ENCODE results near the gene DLX2. TPM values are rescaled to one million over a fixed set of nuclear protein-coding genes. Genes with fewer than 3 reads are reported as not detected.

Gene DLX2
- total RNA-seq, 1 donor from 2014 or later = 17.6 TPM

GRCh38 chr2:172089633-172090032, 13.1 kb downstream of the DLX2 start:
- peaks cover 61% of the 10 kb centered on the region for H3K4me1 Mint-ChIP-seq (ENCODE audit: unreplicated experiment)
- peak overlapping the region; percentile 100 for H3K27ac Mint-ChIP-seq (ENCODE audit: unreplicated experiment)
- peaks cover 19% of the 10 kb centered on the region for H3K36me3 Mint-ChIP-seq (ENCODE audit: unreplicated experiment)
- no peak for TF ChIP-seq CTCF (IDR thresholded peaks at IDR 0.05)
- DNase-seq (ENCODE audit: extremely low spot score, unreplicated experiment) = no peak
- H3K27me3 Mint-ChIP-seq (ENCODE audit: unreplicated experiment) = no peaks in the 10 kb centered on the region
- H3K9me3 Mint-ChIP-seq (ENCODE audit: unreplicated experiment) = no peaks in the 10 kb centered on the region
- peak overlapping the region; percentile 69 for H3K4me3 Mint-ChIP-seq (ENCODE audit: unreplicated experiment)

GRCh38 chr2:172089005-172089504, 13.6 kb downstream of the DLX2 start:
- no peaks in the 10 kb centered on the region for H3K9me3 Mint-ChIP-seq (ENCODE audit: unreplicated experiment)
- H3K4me1 Mint-ChIP-seq (ENCODE audit: unreplicated experiment) = peaks cover 60% of the 10 kb centered on the region
- peaks cover 19% of the 10 kb centered on the region for H3K36me3 Mint-ChIP-seq (ENCODE audit: unreplicated experiment)
- H3K27me3 Mint-ChIP-seq (ENCODE audit: unreplicated experiment) = no peaks in the 10 kb centered on the region
- no peak for TF ChIP-seq CTCF (IDR thresholded peaks at IDR 0.05)
- peak overlapping the region; percentile 100 for H3K27ac Mint-ChIP-seq (ENCODE audit: unreplicated experiment)
- H3K4me3 Mint-ChIP-seq (ENCODE audit: unreplicated experiment) = peak overlapping the region; percentile 99
- DNase-seq (ENCODE audit: extremely low spot score, unreplicated experiment) = no peak

GRCh38 chr2:172088245-172089004, 14.3 kb downstream of the DLX2 start:
- peak overlapping the region; percentile 99 for H3K4me3 Mint-ChIP-seq (ENCODE audit: unreplicated experiment)
- TF ChIP-seq CTCF (IDR thresholded peaks at IDR 0.05) = no peak
- no peaks in the 10 kb centered on the region for H3K9me3 Mint-ChIP-seq (ENCODE audit: unreplicated experiment)
- DNase-seq (ENCODE audit: extremely low spot score, unreplicated experiment) = no peak
- H3K36me3 Mint-ChIP-seq (ENCODE audit: unreplicated experiment) = peaks cover 19% of the 10 kb centered on the region
- no peaks in the 10 kb centered on the region for H3K27me3 Mint-ChIP-seq (ENCODE audit: unreplicated experiment)
- peaks cover 60% of the 10 kb centered on the region for H3K4me1 Mint-ChIP-seq (ENCODE audit: unreplicated experiment)
- H3K27ac Mint-ChIP-seq (ENCODE audit: unreplicated experiment) = peak overlapping the region; percentile 100

- no peak for DNase-seq (ENCODE audit: extremely low spot score, unreplicated experiment)
- TF ChIP-seq CTCF (IDR thresholded peaks at IDR 0.05) = no peak
- Mint-ChIP-seq H3K4me1 (ENCODE audit: unreplicated experiment) (peaks cover 61% of the 10 kb centered on the region), H3K4me3 (ENCODE audit: unreplicated experiment) (peak overlapping the region; percentile 99), H3K27ac (ENCODE audit: unreplicated experiment) (peak overlapping the region; percentile 100), H3K27me3 (ENCODE audit: unreplicated experiment) (no peaks in the 10 kb centered on the region), H3K9me3 (ENCODE audit: unreplicated experiment) (no peaks in the 10 kb centered on the region), H3K36me3 (ENCODE audit: unreplicated experiment) (peaks cover 19% of the 10 kb centered on the region)
These were observed 14.9 kb downstream of the DLX2 start for GRCh38 chr2:172087780-172088244.

- Mint-ChIP-seq H3K27ac (ENCODE audit: unreplicated experiment) (peak overlapping the region; percentile 100), H3K36me3 (ENCODE audit: unreplicated experiment) (peaks cover 19% of the 10 kb centered on the region), H3K4me3 (ENCODE audit: unreplicated experiment) (peak overlapping the region; percentile 99), H3K9me3 (ENCODE audit: unreplicated experiment) (no peaks in the 10 kb centered on the region), H3K27me3 (ENCODE audit: unreplicated experiment) (no peaks in the 10 kb centered on the region), H3K4me1 (ENCODE audit: unreplicated experiment) (peaks cover 61% of the 10 kb centered on the region)
- no peak for DNase-seq (ENCODE audit: extremely low spot score, unreplicated experiment)
- no peak for TF ChIP-seq CTCF (IDR thresholded peaks at IDR 0.05)
These were observed 15.4 kb downstream of the DLX2 start for GRCh38 chr2:172087207-172087779.

Data from osteocyte (in vitro differentiated cells).